Activated naive CD8-positive, alpha-beta T cell treated with anti-CD3 and anti-CD28 coated beads, Interleukin-2, amount 10 ng/mL, durations not matched to agents 7 days and 5 days (primary cell): Measurements from ENCODE around the gene RSBN1. TPM values are rescaled to one million over a fixed set of nuclear protein-coding genes. Genes with fewer than 3 reads are reported as not detected.
"Not testable (repeated sequence)": the region's sequence is repeated elsewhere in the genome, so short reads cannot be mapped to it uniquely, and the experiment has no call there.

Experiments
- ATAC-seq: fragments of 150-1000 bp; cut with Tn5 transposase; one replicate; pipeline ENCODE4 v1.10.0; 2021; ENCODE audit warnings: low read depth, moderate library complexity
- POLR2A ChIA-PET: fragments of 350-600 bp; sonication (Branson Sonifier 250); formaldehyde crosslinking; loops from one replicate; lab custom pipeline; 2021; ENCODE audit warnings: antibody characterized with exemption; lab: Charles Lee
- DNase-seq: peaks from one replicate; pipeline ENCODE4 v3.0.0; 2021
- H3K27ac Mint-ChIP-seq: one replicate; pipeline ENCODE4 v1.8.0; 2022; ENCODE audit warnings: mild to moderate bottlenecking, mixed read lengths
- H3K27me3 Mint-ChIP-seq: one replicate; pipeline ENCODE4 v1.8.0; 2022; ENCODE audit warnings: mild to moderate bottlenecking, moderate library complexity, mixed read lengths
- H3K36me3 Mint-ChIP-seq: one replicate; pipeline ENCODE4 v1.8.0; 2021; ENCODE audit warnings: mild to moderate bottlenecking, mixed read lengths
- H3K4me1 Mint-ChIP-seq: one replicate; pipeline ENCODE4 v1.8.0; 2021; ENCODE audit warnings: mixed read lengths
- H3K4me3 Mint-ChIP-seq: one replicate; pipeline ENCODE4 v1.8.0; 2022; ENCODE audit warnings: mild to moderate bottlenecking, moderate library complexity, mixed read lengths
- H3K9me3 Mint-ChIP-seq: one replicate; pipeline ENCODE4 v1.8.0; 2021; ENCODE audit warnings: mixed read lengths
- total RNA-seq, 2 experiments: library from RNA; stranded (reverse); gene quantifications; one replicate each; pipeline ENCODE4 v1.2.3, GENCODE V29; 2021

Gene RSBN1
- total RNA-seq, 2 experiments from 2014 or later = 32.7 to 37.0 TPM

DNA sequence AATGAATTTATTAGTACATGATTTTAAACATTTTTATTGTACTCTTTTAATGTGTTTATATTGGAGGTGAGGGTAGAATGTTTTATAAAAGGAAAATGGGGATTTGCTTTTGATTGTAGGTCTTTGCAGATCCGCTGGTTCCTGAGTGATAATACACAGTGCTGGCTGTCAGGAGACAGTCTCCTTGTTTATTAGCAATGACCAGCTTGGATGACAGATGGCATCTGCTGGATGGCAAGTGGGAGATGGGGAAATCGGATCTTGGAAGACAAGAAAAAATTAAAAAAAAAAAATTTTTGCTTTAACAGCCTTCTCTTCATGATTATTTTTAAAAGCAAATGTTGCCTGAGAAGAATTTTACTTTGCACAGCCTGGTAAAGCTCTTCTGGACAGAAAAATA, 48.6 kb downstream of the RSBN1 start:
- no peaks in the 10 kb centered on the region for H3K27me3 Mint-ChIP-seq
- no peak overlapping the region for H3K4me3 Mint-ChIP-seq
- no peak overlapping the region for H3K27ac Mint-ChIP-seq
- POLR2A ChIA-PET = no interaction called here
- peaks cover 19% of the 10 kb centered on the region for H3K36me3 Mint-ChIP-seq
- ATAC-seq = no peak
- H3K9me3 Mint-ChIP-seq = no peaks in the 10 kb centered on the region
- peaks cover 13% of the 10 kb centered on the region for H3K4me1 Mint-ChIP-seq
- DNase-seq = no peak

DNA sequence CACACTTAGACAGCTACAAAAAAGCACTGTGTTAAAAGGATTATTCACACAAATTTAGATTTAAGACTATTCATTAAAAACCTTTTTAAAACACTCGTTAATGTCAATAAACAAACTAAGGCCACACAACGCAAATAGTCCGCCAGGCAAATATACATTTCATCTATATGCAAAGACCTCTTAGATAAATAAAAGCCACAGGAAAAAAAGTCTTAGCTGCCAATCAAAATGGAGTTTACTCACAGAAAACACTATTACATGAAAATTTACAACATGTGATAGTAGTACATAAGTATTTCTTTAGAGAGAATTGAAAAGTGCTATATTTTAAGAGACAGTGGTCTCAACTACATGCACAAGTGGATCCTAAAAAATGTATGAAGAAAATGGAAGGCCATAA, 50.3 kb downstream of the RSBN1 start:
- DNase-seq = no peak
- peaks cover 18% of the 10 kb centered on the region for H3K4me1 Mint-ChIP-seq
- no peak for ATAC-seq
- H3K27ac Mint-ChIP-seq = no peak overlapping the region
- no peaks in the 10 kb centered on the region for H3K9me3 Mint-ChIP-seq
- H3K27me3 Mint-ChIP-seq = no peaks in the 10 kb centered on the region
- H3K36me3 Mint-ChIP-seq = peaks cover 13% of the 10 kb centered on the region
- no peak overlapping the region for H3K4me3 Mint-ChIP-seq
- POLR2A ChIA-PET = interaction anchor here (1.5 kb wide), 1 partner anchor 49 kb away, joined by 3 read pairs; no protein-coding TSS in a partner anchor

DNA sequence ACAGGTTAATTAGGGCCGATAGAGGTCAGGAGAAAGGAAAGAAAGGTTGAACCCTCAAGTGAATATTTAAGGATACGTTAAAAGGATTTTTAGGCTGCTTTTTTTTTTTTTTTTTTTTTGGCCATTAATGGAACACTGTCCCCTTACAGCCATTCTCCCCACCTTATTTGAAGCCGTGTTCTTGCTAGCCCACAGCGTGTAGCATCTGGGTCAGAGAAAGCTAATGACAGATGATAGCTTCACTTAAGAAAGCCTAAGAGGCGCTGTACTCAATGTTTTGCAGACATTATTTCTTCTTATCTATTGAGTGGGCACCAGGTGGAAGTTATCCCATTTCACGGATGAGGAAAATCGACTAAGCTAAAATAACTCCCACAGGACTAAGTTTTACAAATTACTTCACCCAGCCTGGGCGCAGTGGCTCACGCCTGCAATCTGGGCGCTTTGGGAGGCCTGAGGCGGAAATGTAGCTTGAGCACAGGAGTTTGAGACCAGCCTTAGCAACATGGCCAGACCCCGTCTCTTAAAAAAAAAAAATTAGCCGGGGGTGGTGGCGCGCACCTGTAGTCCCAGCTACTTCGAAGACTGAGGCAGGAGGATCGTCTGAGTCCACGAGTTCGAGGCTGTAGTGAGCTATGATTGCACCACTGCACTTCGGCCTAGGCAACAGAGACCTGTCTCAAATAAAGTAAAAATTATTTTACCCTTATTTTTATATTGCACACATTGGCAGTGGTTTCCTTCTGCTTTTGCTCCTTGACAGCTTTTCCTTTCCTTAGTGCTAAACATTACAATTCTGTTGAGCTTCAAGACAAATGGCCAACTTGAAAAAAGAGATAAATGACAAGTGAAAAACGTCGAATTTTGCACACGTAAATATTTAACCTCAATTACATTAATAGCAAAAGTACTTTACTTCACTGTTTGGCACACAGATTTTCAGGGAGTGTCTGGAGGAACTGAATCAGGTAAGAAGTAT, 51.9 kb downstream of the RSBN1 start:
- Mint-ChIP-seq H3K4me3 (peak overlapping the region; percentile 96), H3K4me1 (peaks cover 28% of the 10 kb centered on the region), H3K27me3 (no peaks in the 10 kb centered on the region), H3K27ac (peak overlapping the region; percentile 96), H3K36me3 (peaks cover 19% of the 10 kb centered on the region), H3K9me3 (no peaks in the 10 kb centered on the region)
- ATAC-seq (no peak), DNase-seq (no peak)
- POLR2A ChIA-PET = interaction anchor here (0.6 to 2.9 kb wide), 14 partner anchors 8 to 712 kb away, joined by 3 to 23 read pairs (median 4); partner anchors contain the start of genes HIPK1 and RSBN1

DNA sequence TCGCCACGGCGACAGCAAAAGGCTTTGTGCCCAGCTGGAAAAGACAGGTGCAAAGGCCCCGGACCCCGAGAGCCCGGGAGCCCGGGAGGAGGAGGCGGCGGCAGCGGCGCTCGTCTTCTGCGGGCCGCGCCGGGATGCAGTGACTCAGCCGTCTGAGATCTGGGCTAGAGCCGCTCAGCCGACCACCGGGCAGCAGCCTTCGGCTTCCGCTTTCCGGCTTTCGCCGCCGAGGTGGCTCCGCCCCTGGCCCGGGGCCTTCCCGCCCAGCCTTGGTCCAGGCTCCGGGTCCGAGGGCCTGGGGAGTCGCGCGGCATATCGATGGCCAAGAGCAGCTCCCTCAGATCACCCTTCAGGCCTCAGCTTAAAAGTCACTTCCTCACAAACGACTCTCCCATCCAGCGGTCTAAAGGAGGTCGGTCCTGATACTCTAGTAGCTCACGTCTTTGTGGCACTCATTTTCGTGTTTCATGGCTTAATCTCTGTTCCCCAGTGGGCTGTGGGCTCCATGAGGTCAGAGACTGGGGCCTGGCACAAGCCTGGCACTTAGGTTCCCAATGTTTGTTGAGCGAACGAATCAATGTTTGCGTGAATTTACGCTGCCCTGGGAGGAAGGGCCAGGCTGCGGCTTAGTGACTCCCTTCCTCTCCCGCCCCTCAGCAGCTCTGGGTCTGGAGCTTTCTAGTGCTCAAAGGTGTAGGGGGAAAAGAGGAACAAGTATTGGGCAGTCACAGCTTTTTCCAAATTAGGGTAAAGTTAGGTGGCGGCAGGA, 52.8 kb downstream of the RSBN1 start, which contains the start of gene PHTF1:
Gene PHTF1 (minus strand): TSS at position 154 of the 769 bp plus-strand sequence. CDS start 783 bp downstream, outside the sequence.
- Mint-ChIP-seq H3K4me3 (peak within 1 kb of the TSS; percentile 96), H3K4me1 (peaks cover 29% of the 10 kb centered on the region), H3K36me3 (peaks cover 20% of the 10 kb centered on the region), H3K27me3 (no peaks in the 10 kb centered on the region), H3K27ac (peak within 1 kb of the TSS; percentile 96), H3K9me3 (no peaks in the 10 kb centered on the region)
- peak; percentile 80 for ATAC-seq
- POLR2A ChIA-PET = interaction anchor here (0.7 to 2.9 kb wide), 13 partner anchors 9 to 216 kb away, joined by 3 to 23 read pairs (median 3); partner anchors contain the start of genes HIPK1 and RSBN1
- peak; percentile 74 for DNase-seq

DNA sequence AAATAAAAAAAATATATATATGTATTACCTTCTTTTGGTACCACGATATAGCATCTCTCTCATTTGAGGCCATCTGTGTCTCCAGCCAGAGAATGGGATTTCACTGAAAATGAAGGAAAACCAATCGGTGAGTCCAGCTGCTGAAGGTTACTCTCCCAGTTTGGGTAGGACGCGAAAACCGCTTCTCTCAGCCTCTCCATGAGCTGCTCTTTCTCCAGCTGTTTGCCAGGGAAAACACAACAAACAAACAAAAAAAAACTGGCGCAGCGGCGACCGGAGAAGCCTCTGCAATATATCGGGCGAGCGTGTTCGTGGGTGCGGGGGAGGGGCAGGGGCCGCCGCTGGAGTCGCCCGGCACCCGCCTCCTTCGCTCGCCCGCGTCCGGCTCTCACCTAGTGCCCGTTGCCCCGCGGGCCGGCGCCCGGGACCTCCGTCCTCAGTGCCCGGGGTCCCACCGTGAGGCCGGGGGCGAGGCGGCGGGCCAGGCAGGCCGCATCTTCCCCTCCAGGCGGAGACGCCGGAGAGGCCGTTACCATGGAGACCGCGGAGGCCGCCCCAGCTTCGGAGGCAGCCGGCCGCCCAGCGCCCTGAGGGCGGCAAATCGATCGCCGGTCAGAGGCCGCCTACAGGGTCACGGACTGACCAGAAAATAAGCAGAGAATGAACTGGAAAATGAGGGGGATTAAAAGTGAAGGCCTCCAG, 53.5 kb downstream of the RSBN1 start:
- peaks cover 23% of the 10 kb centered on the region for H3K36me3 Mint-ChIP-seq

DNA sequence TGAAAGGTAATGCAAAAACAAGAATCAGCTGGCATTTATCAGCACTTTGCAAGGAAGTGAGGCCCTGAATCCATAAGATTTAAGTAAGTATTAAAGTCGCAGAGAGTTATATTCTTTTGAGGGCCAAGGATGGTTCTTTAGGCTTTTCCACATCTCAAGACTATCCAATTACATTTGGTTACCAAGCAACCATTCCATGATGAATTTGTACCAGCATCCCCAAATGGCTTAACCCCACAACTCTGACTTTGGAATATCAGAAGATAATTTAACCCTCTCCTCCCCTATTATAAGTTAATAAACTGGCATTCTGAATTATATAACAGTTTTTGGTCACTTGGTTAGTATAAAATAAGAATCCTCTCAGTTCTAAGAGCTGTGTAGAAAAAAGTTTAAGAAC, 55.8 kb downstream of the RSBN1 start:
- POLR2A ChIA-PET = interaction anchor here (0.7 kb wide), 1 partner anchor 15 kb away, joined by 3 read pairs; no protein-coding TSS in a partner anchor
- H3K4me1 Mint-ChIP-seq = peaks cover 27% of the 10 kb centered on the region
- H3K9me3 Mint-ChIP-seq = no peaks in the 10 kb centered on the region
- H3K4me3 Mint-ChIP-seq = peak overlapping the region; percentile 62
- no peak for ATAC-seq
- no peak for DNase-seq
- no peaks in the 10 kb centered on the region for H3K27me3 Mint-ChIP-seq
- H3K36me3 Mint-ChIP-seq = peaks cover 31% of the 10 kb centered on the region
- no peak overlapping the region for H3K27ac Mint-ChIP-seq

More for the DNA sequence above, 53.5 kb downstream of the RSBN1 start:
- H3K27ac Mint-ChIP-seq = peak overlapping the region; percentile 96
- peaks cover 27% of the 10 kb centered on the region for H3K4me1 Mint-ChIP-seq
- no peaks in the 10 kb centered on the region for H3K9me3 Mint-ChIP-seq
- peak overlapping the region; percentile 96 for H3K4me3 Mint-ChIP-seq
- peak; percentile 79 for DNase-seq
- peak; percentile 51 for ATAC-seq
- POLR2A ChIA-PET = interaction anchor here (0.6 to 2.9 kb wide), 9 partner anchors 22 to 819 kb away, joined by 3 to 23 read pairs (median 5); partner anchors contain the start of genes HIPK1 and RSBN1
- H3K27me3 Mint-ChIP-seq = no peaks in the 10 kb centered on the region

DNA sequence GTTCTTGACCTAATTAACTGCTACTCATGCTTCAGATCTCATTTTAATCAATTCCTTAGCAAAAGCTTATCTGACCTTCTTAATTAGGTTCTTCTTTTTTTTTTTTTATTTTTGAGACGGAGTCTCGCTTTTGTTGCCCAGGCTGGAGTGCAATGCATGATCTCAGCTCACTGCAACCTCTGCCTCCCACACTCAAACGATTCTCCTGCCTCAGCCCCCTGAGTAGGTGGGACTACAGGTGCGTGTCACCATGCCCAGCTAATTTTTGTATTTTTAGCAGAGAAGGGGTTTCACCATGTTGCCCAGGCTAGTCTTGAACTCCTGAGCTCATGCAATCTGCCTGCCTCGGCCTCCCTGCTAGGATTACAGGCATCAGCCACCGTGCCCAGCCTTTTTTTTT, 58.9 kb downstream of the RSBN1 start:
- not testable (repeated sequence) for H3K4me3 Mint-ChIP-seq, DNase-seq, H3K27me3 Mint-ChIP-seq, H3K27ac Mint-ChIP-seq, H3K9me3 Mint-ChIP-seq, ATAC-seq
- H3K36me3 Mint-ChIP-seq = peaks cover 37% of the 10 kb centered on the region
- H3K4me1 Mint-ChIP-seq = peaks cover 19% of the 10 kb centered on the region
- POLR2A ChIA-PET = interaction anchor here (0.7 kb wide), 2 partner anchors 148 to 757 kb away, joined by 3 read pairs; no protein-coding TSS in a partner anchor

DNA sequence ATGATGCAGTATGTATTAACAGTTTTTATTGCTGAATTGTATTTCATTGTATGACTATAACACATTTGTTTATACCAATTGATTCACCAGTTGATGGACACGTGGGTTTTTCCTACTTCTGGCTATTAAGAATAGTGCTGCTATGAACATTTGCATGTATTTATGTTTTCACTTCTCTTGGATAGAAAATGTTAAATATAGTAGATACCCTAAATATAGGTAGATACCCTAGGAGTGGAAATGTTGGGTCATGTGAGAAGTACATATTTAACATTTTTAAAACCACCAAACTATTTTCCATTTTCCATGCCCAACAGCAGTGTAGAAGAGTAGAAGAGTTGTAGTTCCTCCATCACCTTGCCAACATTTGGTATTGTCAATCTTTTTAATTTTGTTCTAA, 60.8 kb downstream of the RSBN1 start:
- no peak overlapping the region for H3K27ac Mint-ChIP-seq
- POLR2A ChIA-PET = no interaction called here
- H3K27me3 Mint-ChIP-seq = no peaks in the 10 kb centered on the region
- H3K9me3 Mint-ChIP-seq = no peaks in the 10 kb centered on the region
- ATAC-seq (no peak), DNase-seq (no peak)
- H3K4me3 Mint-ChIP-seq = no peak overlapping the region
- H3K36me3 Mint-ChIP-seq = peaks cover 39% of the 10 kb centered on the region
- peaks cover 10% of the 10 kb centered on the region for H3K4me1 Mint-ChIP-seq

DNA sequence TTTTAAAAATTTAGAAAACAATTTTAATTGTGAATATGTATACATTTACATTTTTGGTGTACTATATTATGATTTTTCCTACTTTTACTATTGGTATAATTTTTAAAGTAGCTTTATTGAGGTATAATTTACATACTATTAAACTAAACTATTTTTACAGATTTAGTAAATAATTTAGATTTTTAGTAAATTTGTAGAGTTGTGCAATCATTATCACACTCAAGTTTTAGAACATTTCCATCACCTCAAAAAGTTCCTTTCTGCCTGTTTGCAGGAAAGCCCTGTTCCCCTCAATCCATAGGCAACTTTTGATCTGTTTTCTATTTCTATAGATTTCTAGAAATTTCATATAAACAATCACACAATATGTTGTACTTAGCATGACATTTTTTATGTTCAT, 61.2 kb downstream of the RSBN1 start:
- Mint-ChIP-seq H3K27me3 (no peaks in the 10 kb centered on the region), H3K4me3 (no peak overlapping the region), H3K36me3 (peaks cover 37% of the 10 kb centered on the region), H3K4me1 (peaks cover 6% of the 10 kb centered on the region), H3K9me3 (no peaks in the 10 kb centered on the region), H3K27ac (no peak overlapping the region)
- no peak for DNase-seq
- no peak for ATAC-seq
- POLR2A ChIA-PET = no interaction called here

DNA sequence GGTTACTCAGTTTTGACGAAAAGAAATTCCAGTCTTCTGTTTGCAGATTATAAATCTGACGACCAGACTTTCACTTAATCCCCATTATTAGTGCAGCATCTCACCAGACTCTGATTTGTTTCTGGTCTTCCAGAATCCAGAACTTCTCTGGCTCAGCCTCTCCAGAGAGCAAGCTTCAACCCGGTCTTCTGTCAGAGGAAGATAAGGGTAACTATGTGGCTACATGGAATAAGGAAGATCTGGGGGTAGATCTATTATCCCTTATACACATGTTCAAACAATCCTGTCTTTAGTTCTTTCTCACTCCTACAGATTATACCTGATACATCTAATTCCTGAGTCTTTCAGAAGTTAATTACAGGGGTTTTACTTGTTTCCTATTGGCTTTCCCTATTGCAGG, 62.9 kb downstream of the RSBN1 start:
- DNase-seq = no peak
- no peak overlapping the region for H3K27ac Mint-ChIP-seq
- H3K4me3 Mint-ChIP-seq = no peak overlapping the region
- H3K36me3 Mint-ChIP-seq = peaks cover 33% of the 10 kb centered on the region
- H3K9me3 Mint-ChIP-seq = no peaks in the 10 kb centered on the region
- peaks cover 6% of the 10 kb centered on the region for H3K4me1 Mint-ChIP-seq
- no peak for ATAC-seq
- POLR2A ChIA-PET = no interaction called here
- no peaks in the 10 kb centered on the region for H3K27me3 Mint-ChIP-seq

DNA sequence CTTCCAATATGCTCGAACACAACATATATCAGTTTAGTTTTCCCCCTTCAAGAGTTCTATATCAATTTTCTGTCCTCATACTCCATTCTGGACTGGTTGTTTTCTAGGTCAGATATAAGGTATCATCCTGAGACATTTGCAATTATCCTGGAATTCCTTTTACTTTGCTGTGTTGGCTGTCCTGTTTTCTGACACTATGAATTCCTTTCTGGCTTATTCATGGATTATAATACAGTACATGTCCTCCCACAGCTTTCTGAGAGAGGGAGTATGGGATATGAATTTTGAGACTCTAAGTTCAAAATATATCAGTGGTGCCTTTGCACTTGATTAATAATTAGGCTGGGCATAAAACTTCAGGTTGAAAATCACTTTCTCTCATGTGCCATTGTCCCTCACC, 64.9 kb downstream of the RSBN1 start:
- peaks cover 11% of the 10 kb centered on the region for H3K4me1 Mint-ChIP-seq
- H3K4me3 Mint-ChIP-seq = no peak overlapping the region
- peaks cover 18% of the 10 kb centered on the region for H3K36me3 Mint-ChIP-seq
- no peaks in the 10 kb centered on the region for H3K9me3 Mint-ChIP-seq
- DNase-seq (no peak), ATAC-seq (no peak)
- H3K27ac Mint-ChIP-seq = no peak overlapping the region
- POLR2A ChIA-PET = no interaction called here
- no peaks in the 10 kb centered on the region for H3K27me3 Mint-ChIP-seq

DNA sequence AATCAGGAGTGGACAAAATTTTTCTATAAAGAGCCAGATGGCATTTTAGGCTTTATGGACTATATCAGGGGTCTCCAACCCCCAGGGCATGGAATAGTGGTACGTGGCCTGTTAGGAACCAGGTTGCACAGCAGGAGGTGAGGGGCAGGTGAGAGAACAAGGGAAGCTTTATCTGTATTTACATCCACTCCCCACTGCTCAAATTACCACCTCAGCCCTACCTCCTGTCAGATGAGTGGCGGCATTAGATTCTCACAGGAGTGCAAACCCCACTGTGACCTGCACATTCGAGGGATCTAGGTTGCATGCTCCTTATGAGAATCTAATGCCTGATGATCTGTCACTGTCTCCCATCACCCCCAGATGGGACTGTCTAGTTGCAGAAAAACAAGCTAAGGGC, 66.9 kb downstream of the RSBN1 start:
- H3K27me3 Mint-ChIP-seq = no peaks in the 10 kb centered on the region
- no peak for DNase-seq
- no peak overlapping the region for H3K4me3 Mint-ChIP-seq
- H3K27ac Mint-ChIP-seq = no peak overlapping the region
- no peak for ATAC-seq
- H3K9me3 Mint-ChIP-seq = no peaks in the 10 kb centered on the region
- H3K4me1 Mint-ChIP-seq = peaks cover 11% of the 10 kb centered on the region
- H3K36me3 Mint-ChIP-seq = peaks cover 24% of the 10 kb centered on the region
- POLR2A ChIA-PET = no interaction called here
